Left ventricle myocardium inferior (tissue), 1 donor: ENCODE measurements around the gene FHAD1. TPM values are rescaled to one million over a fixed set of nuclear protein-coding genes. Genes with fewer than 3 reads are reported as not detected.

ENCODE experiments used
- DNase-seq: peaks from one replicate; pipeline ENCODE4 v3.0.0-alpha.2; 2020
- H3K27ac ChIP-seq: fragments of 200-600 bp; replicated peaks from 2 replicates; pipeline ENCODE4 v1.8.0; 2021
- H3K27me3 ChIP-seq: fragments of 200-600 bp; 2 replicates; pipeline ENCODE4 v1.8.0; 2021; ENCODE audit warnings: low read depth
- H3K36me3 ChIP-seq: fragments of 200-600 bp; 2 replicates; pipeline ENCODE4 v1.8.0; 2021
- H3K4me1 ChIP-seq: fragments of 200-600 bp; 2 replicates; pipeline ENCODE4 v1.8.0; 2021
- H3K4me3 ChIP-seq: fragments of 200-600 bp; 2 replicates; pipeline ENCODE4 v1.8.0; 2021; ENCODE audit warnings: mild to moderate bottlenecking, moderate library complexity
- H3K9me3 ChIP-seq: fragments of 200-600 bp; replicated peaks from 2 replicates; pipeline ENCODE4 v1.8.0; 2021
- intact Hi-C: fragments of 100-400 bp; cut with micrococcal nuclease; formaldehyde crosslinking; loops from one replicate; pipeline ENCODE4 v1.11.0; 2022
- total RNA-seq: library from RNA; stranded (reverse); fragmentation: NEBNext Ultra II Directional; extraction: Animal tissue kit (Norgen Biotek cat#: 25700); gene quantifications from one replicate; pipeline ENCODE4 v1.2.1, GENCODE V29; 2021
- TF ChIP-seq, protein P1 (sequence below): fragments of 200-600 bp; IDR thresholded peaks from 2 replicates; pipeline ENCODE4 v1.8.0; 2021; ENCODE audit warnings: antibody characterized with exemption, mild to moderate bottlenecking, borderline replicate concordance
- donor health status: DM: no; HTN: yes; CAD: no; lungs with severe emphysema.

The FHAD1 gene
- total RNA-seq, 1 donor from 2014 or later: not detected

DNA sequence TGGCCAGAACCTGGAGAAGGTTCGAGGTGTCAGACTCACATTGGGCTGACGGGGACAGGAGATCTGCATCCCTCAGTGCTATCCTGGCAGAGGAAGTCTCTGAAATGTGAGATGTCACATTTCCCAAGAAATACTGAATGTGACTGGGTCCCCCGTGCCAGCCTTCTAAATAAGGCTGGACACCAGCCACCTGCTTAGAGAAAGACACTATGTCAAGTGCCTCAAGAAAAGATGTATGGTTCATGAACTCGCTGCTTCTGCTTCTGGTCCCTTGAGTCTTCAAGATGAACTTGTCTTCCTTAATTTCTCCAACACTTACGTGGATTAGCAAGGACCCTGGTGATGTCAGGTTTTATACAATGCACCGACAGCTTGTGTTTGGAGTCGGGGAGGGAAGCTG is 42.1 kb upstream of the FHAD1 start:
- H3K4me1 ChIP-seq: peaks cover 45% of the 10 kb centered on the region
- no peaks in the 10 kb centered on the region for H3K36me3 ChIP-seq
- H3K4me3 ChIP-seq: no peak overlapping the region
- intact Hi-C loops: no loop called here
- no peaks in the 10 kb centered on the region for H3K9me3 ChIP-seq
- TF ChIP-seq, protein P1, sequence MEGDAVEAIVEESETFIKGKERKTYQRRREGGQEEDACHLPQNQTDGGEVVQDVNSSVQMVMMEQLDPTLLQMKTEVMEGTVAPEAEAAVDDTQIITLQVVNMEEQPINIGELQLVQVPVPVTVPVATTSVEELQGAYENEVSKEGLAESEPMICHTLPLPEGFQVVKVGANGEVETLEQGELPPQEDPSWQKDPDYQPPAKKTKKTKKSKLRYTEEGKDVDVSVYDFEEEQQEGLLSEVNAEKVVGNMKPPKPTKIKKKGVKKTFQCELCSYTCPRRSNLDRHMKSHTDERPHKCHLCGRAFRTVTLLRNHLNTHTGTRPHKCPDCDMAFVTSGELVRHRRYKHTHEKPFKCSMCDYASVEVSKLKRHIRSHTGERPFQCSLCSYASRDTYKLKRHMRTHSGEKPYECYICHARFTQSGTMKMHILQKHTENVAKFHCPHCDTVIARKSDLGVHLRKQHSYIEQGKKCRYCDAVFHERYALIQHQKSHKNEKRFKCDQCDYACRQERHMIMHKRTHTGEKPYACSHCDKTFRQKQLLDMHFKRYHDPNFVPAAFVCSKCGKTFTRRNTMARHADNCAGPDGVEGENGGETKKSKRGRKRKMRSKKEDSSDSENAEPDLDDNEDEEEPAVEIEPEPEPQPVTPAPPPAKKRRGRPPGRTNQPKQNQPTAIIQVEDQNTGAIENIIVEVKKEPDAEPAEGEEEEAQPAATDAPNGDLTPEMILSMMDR: no peak
- no peak for DNase-seq
- no peak overlapping the region for H3K27ac ChIP-seq
- no peaks in the 10 kb centered on the region for H3K27me3 ChIP-seq

DNA sequence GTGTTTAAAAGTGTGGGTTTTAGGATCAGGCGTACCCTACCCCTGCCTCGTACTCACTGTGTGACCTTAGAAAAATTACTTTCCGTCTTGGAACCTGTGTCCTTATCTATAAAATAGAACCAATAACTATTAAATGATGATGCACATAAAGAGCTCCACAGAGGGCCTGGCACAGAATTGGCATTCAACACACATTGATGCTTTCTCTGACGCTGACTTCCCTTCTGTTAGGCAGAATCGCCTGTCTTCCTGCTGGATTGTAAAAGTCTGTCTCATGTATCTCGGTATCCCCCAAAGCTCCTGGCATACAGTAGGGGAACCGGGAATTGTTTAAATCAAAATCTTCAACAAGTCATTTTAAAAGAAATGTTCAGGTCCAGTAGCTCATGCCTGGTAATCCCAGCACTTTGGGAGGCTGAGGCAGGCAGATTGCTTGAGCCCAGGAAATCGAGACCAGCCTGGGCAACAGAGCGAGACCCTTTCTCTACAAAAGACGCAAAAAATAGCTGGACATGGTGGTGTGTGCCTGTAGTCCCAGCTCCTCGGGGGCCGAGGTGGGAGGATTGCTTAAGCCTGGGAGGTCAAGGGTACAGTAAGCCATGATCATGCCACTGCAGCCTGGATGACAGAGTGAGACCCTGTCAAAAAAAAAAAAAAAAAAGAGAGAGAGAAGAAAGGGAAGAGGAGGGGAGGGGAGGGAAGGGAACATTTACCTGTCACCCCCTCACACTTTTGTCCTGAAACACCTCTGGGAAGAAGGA is 41.3 kb upstream of the FHAD1 start:
- DNase-seq: no peak
- Histone ChIP-seq H3K9me3 (no peaks in the 10 kb centered on the region), H3K27me3 (no peaks in the 10 kb centered on the region), H3K27ac (no peak overlapping the region), H3K36me3 (no peaks in the 10 kb centered on the region), H3K4me3 (no peak overlapping the region), H3K4me1 (peaks cover 47% of the 10 kb centered on the region)
- TF ChIP-seq, protein P1: no peak
- intact Hi-C loops: no loop called here

DNA sequence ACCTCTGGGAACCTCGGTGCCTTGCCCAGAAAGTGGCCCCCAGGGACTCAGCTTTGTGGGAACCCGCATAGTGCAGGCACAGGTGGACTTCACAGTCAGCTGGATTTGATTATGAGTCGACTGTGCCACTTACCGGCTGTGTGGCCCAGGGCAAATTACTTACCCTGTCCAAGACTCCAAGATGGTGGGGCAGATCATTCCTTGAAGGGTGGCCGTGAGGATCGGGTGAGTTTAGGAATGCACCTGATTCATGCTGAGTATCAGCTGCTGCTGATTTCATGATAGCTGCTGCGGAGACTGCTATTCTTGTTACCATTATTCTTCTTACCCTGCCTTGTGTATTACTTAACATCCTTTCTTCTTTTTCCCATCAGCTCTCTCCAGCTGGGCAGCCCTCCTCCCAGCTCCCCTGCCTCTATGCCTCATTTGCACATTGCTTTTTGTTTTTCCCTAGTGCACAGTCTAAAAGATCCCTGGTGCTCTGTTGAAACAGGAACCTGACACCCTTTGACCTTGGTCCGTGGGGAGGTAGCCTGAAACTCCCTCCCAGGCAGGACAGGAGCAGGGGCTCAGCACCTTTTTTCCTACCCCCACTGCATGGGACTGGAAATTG is 40.5 kb upstream of the FHAD1 start:
- H3K27ac ChIP-seq: no peak overlapping the region
- H3K4me3 ChIP-seq: no peak overlapping the region
- TF ChIP-seq, protein P1: no peak
- no peaks in the 10 kb centered on the region for H3K9me3 ChIP-seq
- H3K36me3 ChIP-seq: no peaks in the 10 kb centered on the region
- no peaks in the 10 kb centered on the region for H3K27me3 ChIP-seq
- DNase-seq: no peak
- intact Hi-C loops: no loop called here
- peaks cover 42% of the 10 kb centered on the region for H3K4me1 ChIP-seq

DNA sequence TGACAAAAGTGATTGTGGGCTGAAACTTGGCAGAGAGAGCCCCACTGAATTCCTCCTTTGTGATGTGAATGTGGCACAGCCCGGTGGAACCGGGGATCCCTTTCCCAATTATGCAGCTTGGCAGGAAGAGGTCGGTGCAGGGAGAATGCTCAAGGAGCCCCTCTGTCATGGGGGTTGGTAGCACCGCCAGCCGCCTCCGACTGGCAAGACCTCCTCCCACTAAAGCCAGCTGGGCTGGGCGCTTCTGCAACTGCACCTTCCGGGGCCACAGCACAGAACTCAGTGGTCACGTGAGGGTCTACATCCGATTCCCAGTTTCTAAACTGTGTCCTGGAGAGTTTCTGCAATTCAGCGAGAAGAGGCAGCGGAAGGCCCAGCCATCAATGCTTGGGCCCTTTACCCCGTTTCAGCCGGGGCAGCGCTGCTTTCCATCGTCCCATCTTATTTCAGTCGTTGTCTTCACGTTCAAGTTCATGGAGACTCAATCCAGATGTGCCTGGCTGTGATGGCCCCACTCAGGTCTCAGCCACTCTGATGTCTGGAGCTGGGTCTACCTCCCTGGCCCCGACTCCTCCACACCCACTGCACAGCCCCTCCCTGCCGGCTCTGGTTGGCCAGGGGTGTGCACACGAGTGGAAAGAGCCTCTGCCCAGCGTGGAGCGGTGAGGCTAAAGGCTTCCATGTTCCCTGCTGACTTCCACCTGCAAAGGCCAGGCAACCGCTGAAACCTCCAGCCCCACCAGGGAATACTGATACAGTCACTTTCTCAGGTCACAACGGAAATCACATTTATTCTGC is 39.8 kb upstream of the FHAD1 start:
- DNase-seq: no peak
- H3K4me3 ChIP-seq: no peak overlapping the region
- intact Hi-C loops: no loop called here
- H3K36me3 ChIP-seq: no peaks in the 10 kb centered on the region
- no peaks in the 10 kb centered on the region for H3K27me3 ChIP-seq
- H3K27ac ChIP-seq: no peak overlapping the region
- TF ChIP-seq, protein P1: no peak
- peaks cover 39% of the 10 kb centered on the region for H3K4me1 ChIP-seq
- H3K9me3 ChIP-seq: no peaks in the 10 kb centered on the region

DNA sequence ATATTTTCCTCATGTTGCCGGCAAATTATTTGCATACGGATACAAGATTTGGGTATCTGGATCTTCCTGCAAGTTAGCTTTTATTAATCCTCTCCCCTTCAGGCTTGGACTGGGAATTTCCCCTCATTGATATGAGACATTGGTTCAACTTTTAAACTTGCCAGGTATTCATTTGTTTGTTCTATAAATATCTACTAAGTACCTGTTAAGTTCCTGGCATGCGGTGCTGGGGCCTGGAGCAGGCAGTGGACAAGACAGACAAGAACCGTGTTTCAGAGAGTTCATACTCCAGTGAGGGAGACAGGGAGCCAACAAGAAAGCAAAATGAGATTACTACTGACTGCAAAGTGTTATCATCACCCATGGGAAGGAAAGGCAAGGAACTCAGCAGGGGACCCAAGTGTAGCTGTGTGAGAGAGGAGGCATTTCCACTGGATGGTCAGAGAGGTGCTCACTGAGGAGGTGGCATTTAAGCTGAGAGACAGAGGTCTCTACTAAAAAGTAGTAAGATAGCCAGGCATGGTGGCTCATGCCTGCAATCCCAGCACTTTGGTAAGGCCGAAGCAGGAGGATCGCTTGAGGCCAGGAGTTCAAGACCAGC is 39.1 kb upstream of the FHAD1 start:
- peaks cover 46% of the 10 kb centered on the region for H3K4me1 ChIP-seq
- no peaks in the 10 kb centered on the region for H3K27me3 ChIP-seq
- H3K27ac ChIP-seq: no peak overlapping the region
- H3K36me3 ChIP-seq: no peaks in the 10 kb centered on the region
- no peak overlapping the region for H3K4me3 ChIP-seq
- intact Hi-C loops: no loop called here
- no peaks in the 10 kb centered on the region for H3K9me3 ChIP-seq
- DNase-seq: no peak
- TF ChIP-seq, protein P1: no peak
